ENCODE data around the gene NF1. TPM values are rescaled to one million over a fixed set of nuclear protein-coding genes. Genes with fewer than 3 reads are reported as not detected.

NF1 gene
- total and polyA plus RNA-seq, 2 donors (not counting 1 experiment from before 2014, with no cell fraction given), result 10.8 to 27.7 TPM

DNA sequence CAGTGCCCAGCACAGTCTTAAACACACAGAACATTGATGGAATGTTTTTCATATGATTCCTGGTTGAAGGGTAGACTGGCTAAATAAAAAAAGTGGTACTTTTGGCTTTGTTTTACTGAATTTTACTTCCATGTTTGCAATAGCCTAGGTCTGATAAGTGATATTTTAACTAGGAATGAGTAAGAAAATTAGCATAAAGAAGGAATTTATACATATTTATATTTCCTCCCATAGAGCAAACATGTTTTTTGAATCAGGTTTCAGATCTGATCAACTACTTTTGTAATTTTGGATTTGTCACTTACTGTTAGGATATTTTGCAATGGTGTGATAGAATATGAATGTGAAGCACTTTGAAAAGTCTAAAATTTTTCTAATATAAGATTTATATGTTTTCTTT lies 7.2 kb downstream of the NF1 start:
- Histone ChIP-seq H3K27me3 (replicated peaks in 1 of 4; ENCODE audit: control extremely low read depth in 1 of 4, control insufficient read depth in 3 of 4, insufficient read depth in 4 of 4, low read length in 3 of 4) (no peaks in the 10 kb centered on the region), H3K4me1 (ENCODE audit: control insufficient read depth in 2 of 2, insufficient read depth in 2 of 2, low read length in 2 of 2) (no peaks in the 10 kb centered on the region), H3K36me3 (replicated peaks in 1 of 2; ENCODE audit: control extremely low read depth in 1 of 2, control insufficient read depth in 1 of 2, extremely low read depth in 1 of 2, insufficient read depth in 2 of 2, low read length in 1 of 2) (no peaks in the 10 kb centered on the region), H2AFZ (ENCODE audit: insufficient read depth, low read depth, low read length, poor library complexity, severe bottlenecking) (no peak overlapping the region), H4K20me1 (ENCODE audit: control insufficient read depth, insufficient read depth, low read length, poor library complexity, severe bottlenecking) (no peaks in the 10 kb centered on the region), H3K79me2 (ENCODE audit: control insufficient read depth, insufficient read depth, low read length) (peaks cover 12% of the 10 kb centered on the region), H3K27ac (ENCODE audit: low read length in 2 of 2) (no peak overlapping the region), H3K4me3 (ENCODE audit: control extremely low read depth in 1 of 5, extremely low read depth in 1 of 5, insufficient read depth in 1 of 5, low read depth in 2 of 5, low read length in 4 of 5) (no peak overlapping the region), H3K9ac (ENCODE audit: low read length) (no peak overlapping the region), H3K9me3 (ENCODE audit: control extremely low read depth in 1 of 3, control insufficient read depth in 2 of 3, insufficient read depth in 1 of 3, low read length in 2 of 3) (no peaks in the 10 kb centered on the region), H3K4me2 (replicated peaks; ENCODE audit: low read depth, low read length, poor library complexity, severe bottlenecking) (no peak overlapping the region)
- DNase-seq (no peak), ATAC-seq (ENCODE audit: low read depth) (no peak)
- TF ChIP-seq EZH2 (IDR thresholded peaks at IDR 0.05; ENCODE audit: borderline replicate concordance, insufficient read depth, low read depth, low read length, poor library complexity, severe bottlenecking) (no peak), CTCF (IDR thresholded peaks at IDR 0.05) (no peak)
- H3K9me3 Mint-ChIP-seq (ENCODE audit: insufficient read depth), result no peaks in the 10 kb centered on the region
- ChIA-PET CTCF (no interaction called here), POLR2A (no interaction called here)
- no peaks in the 10 kb centered on the region for H3K4me1 Mint-ChIP-seq
- no peak overlapping the region for H3K4me3 Mint-ChIP-seq
- intact Hi-C loops (cut with micrococcal nuclease), result no loop called here
- H3K27ac Mint-ChIP-seq, result no peak overlapping the region
- H3K27me3 Mint-ChIP-seq, result no peaks in the 10 kb centered on the region

DNA sequence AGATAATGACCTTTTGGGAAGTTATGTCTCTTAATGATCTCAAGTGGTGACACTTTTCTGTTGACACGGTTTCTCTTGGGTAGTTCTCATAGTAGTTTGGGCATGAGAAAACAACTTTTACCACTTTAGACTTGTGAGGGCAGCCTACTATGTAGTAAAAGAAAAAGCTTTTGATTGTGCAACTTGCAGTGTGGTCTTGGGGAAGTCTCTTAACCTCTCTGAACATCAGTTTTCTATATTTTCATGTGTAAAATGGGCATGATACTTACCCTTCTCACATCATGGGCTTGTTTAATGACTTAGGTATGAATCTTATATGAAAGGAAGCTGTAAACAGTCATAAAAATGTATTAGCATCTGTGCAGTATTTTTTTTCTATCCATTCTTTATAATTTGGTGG lies 11.2 kb downstream of the NF1 start:
- H3K27ac ChIP-seq (ENCODE audit: low read length in 2 of 2), result no peak overlapping the region
- no peaks in the 10 kb centered on the region for H4K20me1 ChIP-seq (ENCODE audit: control insufficient read depth, insufficient read depth, low read length, poor library complexity, severe bottlenecking)
- Mint-ChIP-seq H3K27me3 (no peaks in the 10 kb centered on the region), H3K27ac (no peak overlapping the region), H3K9me3 (ENCODE audit: insufficient read depth) (no peaks in the 10 kb centered on the region), H3K4me3 (no peak overlapping the region), H3K4me1 (no peaks in the 10 kb centered on the region)
- ChIA-PET CTCF (no interaction called here), POLR2A (interaction anchor here (0.7 kb wide), 1 partner anchor 248 kb away, joined by 5 read pairs; no protein-coding TSS in a partner anchor)
- no peak for ATAC-seq (ENCODE audit: low read depth)
- no peak overlapping the region for H2AFZ ChIP-seq (ENCODE audit: insufficient read depth, low read depth, low read length, poor library complexity, severe bottlenecking)
- no peak overlapping the region for H3K4me3 ChIP-seq (ENCODE audit: control extremely low read depth in 1 of 5, extremely low read depth in 1 of 5, insufficient read depth in 1 of 5, low read depth in 2 of 5, low read length in 4 of 5)
- DNase-seq, result no peak
- no CpG with 5 or more reads among the region's 1 CpG for WGBS (ENCODE audit: insufficient coverage)
- H3K79me2 ChIP-seq (ENCODE audit: control insufficient read depth, insufficient read depth, low read length), result peaks cover 16% of the 10 kb centered on the region
- no peaks in the 10 kb centered on the region for H3K9me3 ChIP-seq (ENCODE audit: control extremely low read depth in 1 of 3, control insufficient read depth in 2 of 3, insufficient read depth in 1 of 3, low read length in 2 of 3)
- H3K4me1 ChIP-seq (ENCODE audit: control insufficient read depth in 2 of 2, insufficient read depth in 2 of 2, low read length in 2 of 2), result no peaks in the 10 kb centered on the region
- H3K9ac ChIP-seq (ENCODE audit: low read length), result no peak overlapping the region
- TF ChIP-seq CTCF (IDR thresholded peaks at IDR 0.05) (no peak), EZH2 (IDR thresholded peaks at IDR 0.05; ENCODE audit: borderline replicate concordance, insufficient read depth, low read depth, low read length, poor library complexity, severe bottlenecking) (no peak)
- H3K27me3 ChIP-seq (replicated peaks in 1 of 4; ENCODE audit: control extremely low read depth in 1 of 4, control insufficient read depth in 3 of 4, insufficient read depth in 4 of 4, low read length in 3 of 4), result no peaks in the 10 kb centered on the region
- H3K4me2 ChIP-seq (replicated peaks; ENCODE audit: low read depth, low read length, poor library complexity, severe bottlenecking), result no peak overlapping the region
- intact Hi-C loops (cut with micrococcal nuclease), result no loop called here
- no peaks in the 10 kb centered on the region for H3K36me3 ChIP-seq (replicated peaks in 1 of 2; ENCODE audit: control extremely low read depth in 1 of 2, control insufficient read depth in 1 of 2, extremely low read depth in 1 of 2, insufficient read depth in 2 of 2, low read length in 1 of 2)
